Astrocyte of the hippocampus (primary cell): Measurements from ENCODE around the gene CLNS1A.
A peak's percentile ranks its signal among the peaks of the same experiment; 100 is the strongest.
"Not testable (repeated sequence)": the region's sequence is repeated elsewhere in the genome, so short reads cannot be mapped to it uniquely, and the experiment has no call there.

Source experiments
- DNase-seq: peaks from one replicate; pipeline ENCODE4 v3.0.0; 2011; ENCODE audit warnings: low read depth, low spot score

Gene CLNS1A

DNA sequence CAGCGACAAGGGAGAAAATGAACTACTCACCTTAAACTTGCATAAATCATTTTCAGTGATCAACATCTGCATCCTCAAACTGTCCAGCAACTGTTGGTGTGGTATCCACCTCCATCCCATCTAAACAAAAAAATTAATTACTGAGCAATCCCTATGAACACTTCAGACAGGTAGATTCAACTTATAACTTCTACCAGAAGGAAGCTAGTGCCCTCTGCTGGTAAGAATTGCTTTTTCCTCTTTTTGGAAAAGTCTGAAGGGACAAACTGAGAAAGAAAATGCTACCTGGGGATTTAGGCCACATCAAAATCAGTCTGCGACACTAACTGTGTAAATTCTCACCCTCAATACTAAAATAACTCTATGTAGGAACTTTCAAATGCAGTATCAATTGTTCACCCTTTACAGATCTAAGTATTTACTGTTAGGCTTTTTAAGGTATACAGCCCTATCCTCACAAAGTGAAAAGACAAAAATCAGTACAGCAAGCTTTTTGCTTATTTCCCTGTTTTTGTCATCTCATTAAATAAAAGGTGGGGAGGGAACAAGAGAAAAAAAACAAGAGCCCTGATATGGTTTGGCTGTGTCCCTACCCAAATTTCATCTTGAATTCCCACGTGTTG is 17.9 kb downstream of the CLNS1A start:
- peak; percentile 71 for DNase-seq

DNA sequence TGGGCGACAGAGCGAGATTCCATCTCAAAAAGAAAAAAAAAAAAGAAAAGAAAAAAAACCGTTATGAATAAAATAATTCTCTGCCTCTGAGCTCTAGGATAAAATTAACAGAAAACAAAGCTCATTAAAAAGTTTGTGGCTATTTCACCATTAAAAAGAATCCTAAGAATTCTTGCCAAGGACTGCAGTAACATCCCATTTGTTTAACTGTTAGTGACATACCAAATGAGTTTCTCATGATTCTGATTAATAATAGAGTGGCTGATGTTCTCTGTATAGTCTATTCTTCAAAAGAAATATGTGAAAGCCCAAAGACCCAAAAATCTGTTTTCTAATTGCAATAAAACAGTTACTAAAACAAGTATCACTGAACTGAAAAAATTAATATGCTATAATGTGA is 19.7 kb downstream of the CLNS1A start:
- DNase-seq: peak; percentile 23

- DNase-seq: no peak
Measured at GRCh38 chr11:77611921-77612320, 25.7 kb downstream of the CLNS1A start.

- no peak for DNase-seq
Measured at GRCh38 chr11:77609234-77609633, 28.4 kb downstream of the CLNS1A start.

GRCh38 chr11:77604281-77604680 is 33.3 kb downstream of the CLNS1A start:
- no peak for DNase-seq

DNA sequence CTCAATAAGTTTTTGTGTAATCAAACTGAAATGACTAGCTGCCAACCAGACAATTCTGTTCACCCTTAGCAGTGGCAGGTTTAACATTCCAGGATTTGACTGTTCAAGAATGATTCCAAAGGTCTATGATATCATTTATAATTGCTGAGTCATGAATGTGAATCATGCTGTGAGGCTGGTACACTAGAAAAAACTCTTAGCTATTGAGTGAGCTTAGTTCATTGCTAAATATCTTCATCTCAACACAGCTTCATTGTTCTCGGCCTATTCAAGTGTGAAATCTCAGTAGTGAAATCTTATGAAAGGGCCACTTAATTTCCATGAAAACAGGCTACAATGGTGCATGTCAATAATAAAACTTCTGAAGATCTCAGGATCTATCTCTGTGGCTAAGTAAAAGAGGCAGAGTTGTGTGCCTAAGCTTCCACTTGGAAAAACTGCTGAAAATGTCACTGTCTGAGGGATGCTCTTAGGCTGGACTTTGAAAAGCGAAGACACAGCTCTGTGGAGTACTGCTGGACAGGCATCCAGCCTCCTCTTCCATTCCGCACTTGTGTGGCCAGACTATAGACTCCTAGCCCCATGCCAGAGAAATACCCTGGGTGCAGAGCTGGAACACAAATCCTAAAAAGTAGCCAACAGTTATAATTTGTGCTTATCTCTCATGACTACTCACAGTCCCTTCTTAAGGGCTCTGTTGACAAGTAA is 35.1 kb downstream of the CLNS1A start:
- peak; percentile 84 for DNase-seq

GRCh38 chr11:77598195-77598594 is 39.4 kb downstream of the CLNS1A start:
- no peak for DNase-seq

- DNase-seq: no peak
Measured at GRCh38 chr11:77596626-77597025, 41.0 kb downstream of the CLNS1A start.

- DNase-seq: no peak
Measured at GRCh38 chr11:77593883-77594282, 43.7 kb downstream of the CLNS1A start.

DNA sequence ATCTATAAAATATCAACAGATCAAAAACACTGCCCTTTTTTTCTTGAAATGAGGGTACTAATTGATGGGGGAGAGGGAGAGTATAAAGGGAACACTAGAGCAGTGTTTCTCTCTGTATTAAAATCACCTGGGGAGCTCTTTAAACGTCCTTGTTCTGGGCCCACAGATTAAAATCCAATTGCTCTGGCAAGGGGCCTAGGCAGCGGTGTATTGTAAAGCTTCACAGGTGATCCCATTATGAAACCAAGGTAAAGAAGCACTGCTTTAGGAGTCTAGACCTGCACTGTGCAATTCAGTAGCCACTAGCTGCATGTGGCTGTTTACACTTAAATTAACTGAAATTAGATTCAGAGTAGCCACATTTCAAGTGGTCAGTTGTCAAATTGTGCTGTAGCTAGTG is 44.9 kb downstream of the CLNS1A start:
- DNase-seq: no peak

DNA sequence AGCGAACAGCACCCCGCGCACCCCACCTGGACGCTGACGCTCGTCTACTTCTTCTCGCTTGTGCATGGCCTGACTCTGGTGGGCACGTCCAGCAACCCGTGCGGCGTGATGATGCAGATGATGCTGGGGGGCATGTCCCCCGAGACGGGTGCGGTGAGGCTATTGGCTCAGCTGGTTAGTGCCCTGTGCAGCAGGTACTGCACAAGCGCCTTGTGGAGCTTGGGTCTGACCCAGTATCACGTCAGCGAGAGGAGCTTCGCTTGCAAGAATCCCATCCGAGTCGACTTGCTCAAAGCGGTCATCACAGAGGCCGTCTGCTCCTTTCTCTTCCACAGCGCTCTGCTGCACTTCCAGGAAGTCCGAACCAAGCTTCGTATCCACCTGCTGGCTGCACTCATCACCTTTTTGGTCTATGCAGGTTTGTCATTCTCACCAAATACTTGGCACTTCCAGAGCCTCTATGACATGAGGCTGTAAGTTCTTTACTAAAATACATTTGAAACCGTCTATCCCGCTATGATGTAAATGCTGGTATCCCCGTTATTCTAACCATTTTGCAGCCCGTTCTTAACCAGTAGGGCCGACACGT is 47.3 kb downstream of the CLNS1A start:
- peak; percentile 58 for DNase-seq

GRCh38 chr11:77589521-77590193 is 47.9 kb downstream of the CLNS1A start, which contains the start of gene AQP11:
Gene AQP11 (plus strand): TSS chr11:77589953. CDS start chr11:77589993, 40 bp downstream.
- peak; percentile 93 for DNase-seq

DNA sequence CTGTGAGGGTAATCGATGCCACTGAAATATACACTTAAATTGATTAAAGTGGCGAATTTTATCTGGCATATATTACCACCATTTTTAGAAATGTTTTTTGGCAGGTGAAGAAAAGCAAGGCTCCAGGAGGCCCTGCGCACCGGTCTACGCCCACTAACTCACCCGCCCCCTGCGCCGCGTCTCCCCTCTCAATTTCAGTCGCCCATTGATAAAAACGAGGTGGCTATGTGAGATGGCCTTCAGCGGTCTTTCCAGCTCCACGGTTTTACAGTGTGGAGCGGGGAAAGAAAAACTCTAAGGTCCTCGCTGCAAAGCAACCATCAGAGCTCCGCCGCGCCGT is 48.4 kb downstream of the CLNS1A start:
- DNase-seq: no peak

GRCh38 chr11:77580712-77581337 is 56.8 kb downstream of the CLNS1A start:
- DNase-seq: no peak

GRCh38 chr11:77575428-77575827 is 62.2 kb downstream of the CLNS1A start:
- DNase-seq: not testable (repeated sequence)

DNA sequence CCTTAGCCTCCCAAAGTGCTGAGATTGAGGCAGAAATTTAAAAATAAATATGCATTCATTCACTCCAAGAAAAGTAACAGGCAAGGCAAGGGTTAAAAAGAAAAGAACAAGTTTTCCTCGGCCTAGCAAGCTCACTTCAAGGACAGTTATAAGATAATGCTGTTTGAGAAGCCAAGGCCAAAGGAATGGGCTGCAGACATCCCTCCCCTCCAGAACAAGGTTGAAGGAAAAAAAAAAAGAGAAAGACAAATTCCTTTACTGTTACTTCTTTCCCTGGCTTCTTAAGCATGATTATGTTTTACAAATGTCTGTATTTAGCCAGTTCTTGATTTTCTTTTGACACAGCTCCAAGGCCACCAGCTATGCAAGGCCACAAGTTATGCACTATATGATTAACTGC is 66.7 kb downstream of the CLNS1A start:
- peak; percentile 13 for DNase-seq

- no peak for DNase-seq
Measured at GRCh38 chr11:77569676-77570070, 67.9 kb downstream of the CLNS1A start.

DNA sequence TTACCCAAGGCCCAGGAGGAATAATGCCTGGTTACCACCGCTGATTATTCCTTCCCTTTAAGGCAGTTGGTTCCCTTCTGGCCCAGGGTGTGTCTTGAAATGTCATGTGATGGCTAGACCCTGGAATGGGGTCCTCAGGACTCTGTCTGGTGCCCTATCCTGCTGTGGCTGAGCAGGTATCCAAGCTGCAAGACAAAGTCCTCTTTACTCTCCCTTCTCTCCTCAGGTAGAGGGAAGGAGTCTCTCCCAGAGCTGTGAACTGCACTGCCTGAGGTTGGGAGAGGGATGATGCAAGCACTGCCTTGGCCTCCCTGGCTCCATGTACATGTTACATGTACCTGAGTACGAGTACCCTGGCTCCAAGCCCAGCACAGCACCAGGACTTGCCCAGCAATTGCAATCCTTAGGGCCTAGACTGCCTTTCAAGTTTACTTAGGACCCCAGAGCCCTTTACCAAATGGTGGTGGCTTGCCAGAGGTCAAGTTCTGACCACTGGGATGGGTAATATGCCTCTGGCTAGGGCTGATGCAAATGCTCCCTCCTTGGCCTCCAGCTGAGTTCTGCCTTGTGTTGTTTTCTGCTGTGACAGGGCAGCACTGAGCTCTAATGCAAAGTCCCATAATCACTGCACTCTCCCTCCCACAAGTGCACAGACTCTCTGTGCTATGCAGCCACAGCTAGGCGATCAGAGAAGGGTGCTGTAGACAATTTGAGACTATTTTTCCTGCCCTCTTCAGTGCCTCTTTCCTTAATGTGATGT is 68.5 kb downstream of the CLNS1A start:
- DNase-seq: no peak

- no peak for DNase-seq
Measured at GRCh38 chr11:77568306-77568705, 69.3 kb downstream of the CLNS1A start.
